ENCODE results near the gene TIGD4. TPM values are rescaled to one million over a fixed set of nuclear protein-coding genes. Genes with fewer than 3 reads are reported as not detected.

The TIGD4 gene
- total RNA-seq, 1 donor from 2014 or later: 1.7 TPM

GRCh38 chr4:152719801-152720556 lies 59.6 kb downstream of the TIGD4 start:
- DNase-seq (ENCODE audit: low read depth): no peak

Other genes with a start within 250 kb of the TIGD4 start
- gene FBXW7, start 243.6 kb downstream of the TIGD4 start, total RNA-seq: 107 and 125 TPM in 2 replicates
- 8.3 and 20.3 TPM in 2 replicates for gene TMEM154, start 99.7 kb downstream of the TIGD4 start, total RNA-seq
- 51.9 and 67.7 TPM in 2 replicates for gene ARFIP1, start 224 bp upstream of the TIGD4 start, total RNA-seq
- 3.6 and 5.5 TPM in 2 replicates for gene FHDC1, start 156.6 kb upstream of the TIGD4 start, total RNA-seq